Cardiac muscle cell (in vitro differentiated cells and primary cell): ENCODE data around the gene CMIP. TPM values are rescaled to one million over a fixed set of nuclear protein-coding genes. Genes with fewer than 3 reads are reported as not detected.

Source experiments
- DNase-seq, 2 donors: peaks; one replicate each; pipeline versions ENCODE4 v3.0.0 to v3.0.0-alpha.2; 2010 to 2017; ENCODE audit warnings: low read depth in 1 of 2, low spot score in 1 of 2
- H3K27ac ChIP-seq: fragments of 200-600 bp; sonication (generic); 2 replicates; pipeline ENCODE4 v1.5.1; 2016
- H3K27me3 ChIP-seq: fragments of 200-600 bp; sonication (generic); 2 replicates; pipeline ENCODE4 v1.6.0; 2016; ENCODE audit warnings: control low read depth
- H3K36me3 ChIP-seq: fragments of 200-600 bp; sonication (generic); 2 replicates; pipeline ENCODE4 v1.5.1; 2016; ENCODE audit warnings: control low read depth
- H3K4me1 ChIP-seq: fragments of 200-600 bp; sonication (generic); 2 replicates; pipeline ENCODE4 v1.8.1; 2017; ENCODE audit warnings: low read depth, mild to moderate bottlenecking, mixed run types
- H3K4me3 ChIP-seq: fragments of 200-600 bp; sonication (generic); 2 replicates; pipeline ENCODE4 v1.5.1; 2016; ENCODE audit warnings: mild to moderate bottlenecking
- H3K9me3 ChIP-seq: fragments of 200-600 bp; sonication (generic); 2 replicates; pipeline ENCODE4 v1.5.1; 2017; ENCODE audit warnings: low read depth, mild to moderate bottlenecking, control low read depth
- CTCF ChIP-seq: IDR thresholded peaks from 2 replicates; pipeline ENCODE4 v1.5.1; 2012; ENCODE audit warnings: low read depth, mild to moderate bottlenecking, low read length
- polyA plus RNA-seq: library from polyadenylated mRNA; unstranded; fragments of >200 nt; fragmentation: Nextera tagmentation; extraction: Ambion mirVana; gene quantifications from 2 replicates; pipeline ENCODE4 v1.2.1, GENCODE V29; 2016
- total RNA-seq: library from RNA; depleted of rRNA; stranded (reverse); fragments of >200 nt; gene quantifications from 2 replicates; pipeline ENCODE4 v1.2.3, GENCODE V29; 2016

The CMIP gene
- total and polyA plus RNA-seq, 2 experiments from 2014 or later: 1.8 to 22.2 TPM

- TF ChIP-seq CTCF: no peak
- no peaks in the 10 kb centered on the region for H3K9me3 ChIP-seq
- no peak overlapping the region for H3K27ac ChIP-seq
These were observed 105.2 kb downstream of the CMIP start for GRCh38 chr16:81549547-81550431.

GRCh38 chr16:81550432-81550808, 105.8 kb downstream of the CMIP start:
- no peaks in the 10 kb centered on the region for H3K9me3 ChIP-seq
- H3K27ac ChIP-seq: no peak overlapping the region
- no peak overlapping the region for H3K4me3 ChIP-seq
- no peaks in the 10 kb centered on the region for H3K36me3 ChIP-seq
- H3K4me1 ChIP-seq: no peaks in the 10 kb centered on the region
- peak in 1 of 2 donors; percentile 26 for DNase-seq
- no peak for TF ChIP-seq CTCF
- no peaks in the 10 kb centered on the region for H3K27me3 ChIP-seq

More at GRCh38 chr16:81549547-81550431, 105.2 kb downstream of the CMIP start:
- H3K4me3 ChIP-seq: no peak overlapping the region
- no peaks in the 10 kb centered on the region for H3K36me3 ChIP-seq
- no peak for DNase-seq
- no peaks in the 10 kb centered on the region for H3K4me1 ChIP-seq
- H3K27me3 ChIP-seq: no peaks in the 10 kb centered on the region

GRCh38 chr16:81551151-81551808, 106.7 kb downstream of the CMIP start:
- Histone ChIP-seq H3K9me3 (no peaks in the 10 kb centered on the region), H3K36me3 (no peaks in the 10 kb centered on the region), H3K4me3 (no peak overlapping the region), H3K27me3 (no peaks in the 10 kb centered on the region), H3K4me1 (no peaks in the 10 kb centered on the region), H3K27ac (no peak overlapping the region)
- TF ChIP-seq CTCF: no peak
- peak in 1 of 2 donors; percentile 54 for DNase-seq

- Histone ChIP-seq H3K4me1 (no peaks in the 10 kb centered on the region), H3K36me3 (no peaks in the 10 kb centered on the region), H3K4me3 (no peak overlapping the region), H3K9me3 (no peaks in the 10 kb centered on the region), H3K27me3 (no peaks in the 10 kb centered on the region), H3K27ac (no peak overlapping the region)
- peak in 1 of 2 donors; percentile 83 for DNase-seq
- no peak for TF ChIP-seq CTCF
These were observed 107.3 kb downstream of the CMIP start for GRCh38 chr16:81551821-81552304.

- H3K27me3 ChIP-seq: no peaks in the 10 kb centered on the region
- H3K4me3 ChIP-seq: no peak overlapping the region
- H3K27ac ChIP-seq: no peak overlapping the region
- DNase-seq: no peak
- no peaks in the 10 kb centered on the region for H3K9me3 ChIP-seq
- no peaks in the 10 kb centered on the region for H3K4me1 ChIP-seq
- TF ChIP-seq CTCF: no peak
- H3K36me3 ChIP-seq: no peaks in the 10 kb centered on the region
These were observed 108.1 kb downstream of the CMIP start for GRCh38 chr16:81552743-81553079.
